Measurements from ENCODE around the gene MLH1. TPM values are rescaled to one million over a fixed set of nuclear protein-coding genes. Genes with fewer than 3 reads are reported as not detected.

Gene MLH1
- total RNA-seq, 1 experiment from 2014 or later, result 47.2 TPM

DNA sequence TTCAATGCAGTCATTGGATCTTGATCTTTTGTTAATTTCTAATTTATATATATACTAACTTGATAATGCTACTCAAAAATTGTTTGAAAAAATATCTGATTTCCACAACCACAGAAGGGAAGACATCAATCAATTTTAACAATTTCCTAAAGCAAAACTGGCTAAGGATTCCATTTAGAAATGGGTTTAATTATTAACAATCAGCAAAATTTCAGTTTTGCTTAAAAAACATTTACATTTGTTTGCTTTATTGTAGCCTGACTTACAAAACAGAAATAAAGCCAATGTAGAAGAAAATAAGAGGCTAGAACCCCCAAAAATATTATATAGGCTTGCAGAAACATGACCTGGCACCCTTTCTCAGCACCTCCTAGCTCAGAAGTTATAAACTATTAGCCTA lies 106.2 kb downstream of the MLH1 start (continued):
- TF ChIP-seq CREB1 (CRISPR knock-in tag; IDR thresholded peaks at IDR 0.05), result no peak

GRCh38 chr3:37100411-37100810 lies 107.1 kb downstream of the MLH1 start:
- Mint-ChIP-seq H3K27ac (no peak overlapping the region), H3K9me3 (no peaks in the 10 kb centered on the region), H3K36me3 (no peaks in the 10 kb centered on the region), H3K27me3 (ENCODE audit: low read depth) (no peaks in the 10 kb centered on the region), H3K4me1 (peaks cover 4% of the 10 kb centered on the region), H3K4me3 (no peak overlapping the region)
- TF ChIP-seq, protein P1, sequence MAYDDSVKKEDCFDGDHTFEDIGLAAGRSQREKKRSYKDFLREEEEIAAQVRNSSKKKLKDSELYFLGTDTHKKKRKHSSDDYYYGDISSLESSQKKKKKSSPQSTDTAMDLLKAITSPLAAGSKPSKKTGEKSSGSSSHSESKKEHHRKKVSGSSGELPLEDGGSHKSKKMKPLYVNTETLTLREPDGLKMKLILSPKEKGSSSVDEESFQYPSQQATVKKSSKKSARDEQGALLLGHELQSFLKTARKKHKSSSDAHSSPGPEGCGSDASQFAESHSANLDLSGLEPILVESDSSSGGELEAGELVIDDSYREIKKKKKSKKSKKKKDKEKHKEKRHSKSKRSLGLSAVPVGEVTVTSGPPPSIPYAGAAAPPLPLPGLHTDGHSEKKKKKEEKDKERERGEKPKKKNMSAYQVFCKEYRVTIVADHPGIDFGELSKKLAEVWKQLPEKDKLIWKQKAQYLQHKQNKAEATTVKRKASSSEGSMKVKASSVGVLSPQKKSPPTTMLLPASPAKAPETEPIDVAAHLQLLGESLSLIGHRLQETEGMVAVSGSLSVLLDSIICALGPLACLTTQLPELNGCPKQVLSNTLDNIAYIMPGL (CRISPR knock-in tag; IDR thresholded peaks at IDR 0.05), result no peak
- TF ChIP-seq PRDM15 (CRISPR knock-in tag; IDR thresholded peaks at IDR 0.05), result no peak
- TF ChIP-seq NFATC4 (CRISPR knock-in tag; IDR thresholded peaks at IDR 0.05), result no peak
- ChIA-PET CTCF (no interaction called here), POLR2A (no interaction called here)
- ATAC-seq (no peak), DNase-seq (ENCODE audit: low spot score) (no peak)

Other genes with a start within 250 kb of the MLH1 start
- gene DCLK3, start 229.0 kb upstream of the MLH1 start, total RNA-seq (2021), result 0.44 to 0.94 TPM (median 0.55 TPM) in 3 replicates
- 10.5 to 12.2 TPM (median 11.4 TPM) in 3 replicates for gene TRANK1, start 48.5 kb upstream of the MLH1 start, total RNA-seq (2021)
- 8.3 to 11.0 TPM (median 8.8 TPM) in 3 replicates for gene EPM2AIP1, start 387 bp upstream of the MLH1 start, total RNA-seq (2021)
- 23.7 to 24.6 TPM (median 23.7 TPM) in 3 replicates for gene LRRFIP2, start 181.1 kb downstream of the MLH1 start, total RNA-seq (2021)
- gene GOLGA4, start 249.8 kb downstream of the MLH1 start, total RNA-seq (2021), result 66.6 to 79.2 TPM (median 68.2 TPM) in 3 replicates

Data from WTC11 (cell line).